ENCODE measurements around the gene PKIG.

Gene PKIG

GRCh38 chr20:44536175-44536574 is 46.2 kb upstream of the PKIG start:
- Histone ChIP-seq H3K4me1 (ENCODE audit: insufficient read depth, low read length) (peaks cover 22% of the 10 kb centered on the region), H3K79me2 (ENCODE audit: insufficient read depth, low read length) (no peaks in the 10 kb centered on the region), H3K4me3 (ENCODE audit: low read depth in 1 of 2, low read length in 2 of 2) (no peak overlapping the region), H3K9me3 (ENCODE audit: insufficient read depth, low read length, severe bottlenecking) (no peaks in the 10 kb centered on the region), H3K36me3 (ENCODE audit: insufficient read depth, low read length) (no peaks in the 10 kb centered on the region), H3K27me3 (ENCODE audit: insufficient read depth, low read length, poor library complexity) (peaks cover 35% of the 10 kb centered on the region), H2AFZ (ENCODE audit: low read depth, low read length) (no peak overlapping the region), H3K27ac (ENCODE audit: low read length) (no peak overlapping the region), H3K9ac (ENCODE audit: low read depth, low read length) (no peak overlapping the region), H3K4me2 (ENCODE audit: insufficient read depth, low read length) (no peak overlapping the region), H4K20me1 (ENCODE audit: insufficient read depth, low read length) (no peaks in the 10 kb centered on the region)
- no peak for ATAC-seq (ENCODE audit: insufficient read depth, low read depth)
- DNase-seq = no peak
- TF ChIP-seq CTCF (IDR thresholded peaks at IDR 0.05; ENCODE audit: borderline replicate concordance, extremely low read depth, low read length, poor library complexity, severe bottlenecking) (no peak), EZH2 (IDR thresholded peaks at IDR 0.05; ENCODE audit: borderline replicate concordance, low read depth, low read length, severe bottlenecking) (no peak)

- no peaks in the 10 kb centered on the region for H3K79me2 ChIP-seq (ENCODE audit: insufficient read depth, low read length)
- H3K9ac ChIP-seq (ENCODE audit: low read depth, low read length) = no peak overlapping the region
- 0 out of 2 replicates have a peak, but pooled peaks cover 4% of the 10 kb centered on the region for H3K4me1 ChIP-seq (ENCODE audit: insufficient read depth, low read length)
- H3K9me3 ChIP-seq (ENCODE audit: insufficient read depth, low read length, severe bottlenecking) = no peaks in the 10 kb centered on the region
- DNase-seq (no peak), ATAC-seq (ENCODE audit: insufficient read depth, low read depth) (no peak)
- H3K36me3 ChIP-seq (ENCODE audit: insufficient read depth, low read length) = no peaks in the 10 kb centered on the region
- H4K20me1 ChIP-seq (ENCODE audit: insufficient read depth, low read length) = no peaks in the 10 kb centered on the region
- H3K27ac ChIP-seq (ENCODE audit: low read length) = no peak overlapping the region
- H3K4me3 ChIP-seq (ENCODE audit: low read depth in 1 of 2, low read length in 2 of 2) = no peak overlapping the region
- no peak overlapping the region for H3K4me2 ChIP-seq (ENCODE audit: insufficient read depth, low read length)
- no peak overlapping the region for H2AFZ ChIP-seq (ENCODE audit: low read depth, low read length)
- peaks cover 17% of the 10 kb centered on the region for H3K27me3 ChIP-seq (ENCODE audit: insufficient read depth, low read length, poor library complexity)
- no peak for TF ChIP-seq CTCF (IDR thresholded peaks at IDR 0.05; ENCODE audit: borderline replicate concordance, extremely low read depth, low read length, poor library complexity, severe bottlenecking)
- TF ChIP-seq EZH2 (IDR thresholded peaks at IDR 0.05; ENCODE audit: borderline replicate concordance, low read depth, low read length, severe bottlenecking) = no peak
These were observed 44.4 kb upstream of the PKIG start for GRCh38 chr20:44537993-44538392.

GRCh38 chr20:44540834-44541233 is 41.5 kb upstream of the PKIG start:
- ATAC-seq (ENCODE audit: insufficient read depth, low read depth) (no peak), DNase-seq (no peak)
- Histone ChIP-seq H3K36me3 (ENCODE audit: insufficient read depth, low read length) (no peaks in the 10 kb centered on the region), H3K4me3 (ENCODE audit: low read depth in 1 of 2, low read length in 2 of 2) (no peak overlapping the region), H3K4me2 (ENCODE audit: insufficient read depth, low read length) (no peak overlapping the region), H4K20me1 (ENCODE audit: insufficient read depth, low read length) (no peaks in the 10 kb centered on the region), H3K9me3 (ENCODE audit: insufficient read depth, low read length, severe bottlenecking) (no peaks in the 10 kb centered on the region), H3K79me2 (ENCODE audit: insufficient read depth, low read length) (no peaks in the 10 kb centered on the region), H3K4me1 (ENCODE audit: insufficient read depth, low read length) (no peaks in the 10 kb centered on the region), H3K9ac (ENCODE audit: low read depth, low read length) (no peak overlapping the region), H3K27me3 (ENCODE audit: insufficient read depth, low read length, poor library complexity) (peaks cover 6% of the 10 kb centered on the region), H2AFZ (ENCODE audit: low read depth, low read length) (no peak overlapping the region), H3K27ac (ENCODE audit: low read length) (no peak overlapping the region)
- TF ChIP-seq CTCF (IDR thresholded peaks at IDR 0.05; ENCODE audit: borderline replicate concordance, extremely low read depth, low read length, poor library complexity, severe bottlenecking) (no peak), EZH2 (IDR thresholded peaks at IDR 0.05; ENCODE audit: borderline replicate concordance, low read depth, low read length, severe bottlenecking) (no peak)

- DNase-seq (no peak), ATAC-seq (ENCODE audit: insufficient read depth, low read depth) (no peak)
- Histone ChIP-seq H3K4me3 (ENCODE audit: low read depth in 1 of 2, low read length in 2 of 2) (no peak overlapping the region), H3K9ac (ENCODE audit: low read depth, low read length) (no peak overlapping the region), H3K27ac (ENCODE audit: low read length) (no peak overlapping the region), H3K9me3 (ENCODE audit: insufficient read depth, low read length, severe bottlenecking) (no peaks in the 10 kb centered on the region), H3K27me3 (ENCODE audit: insufficient read depth, low read length, poor library complexity) (peaks cover 2% of the 10 kb centered on the region), H4K20me1 (ENCODE audit: insufficient read depth, low read length) (no peaks in the 10 kb centered on the region), H2AFZ (ENCODE audit: low read depth, low read length) (no peak overlapping the region), H3K79me2 (ENCODE audit: insufficient read depth, low read length) (no peaks in the 10 kb centered on the region), H3K36me3 (ENCODE audit: insufficient read depth, low read length) (no peaks in the 10 kb centered on the region), H3K4me1 (ENCODE audit: insufficient read depth, low read length) (no peaks in the 10 kb centered on the region), H3K4me2 (ENCODE audit: insufficient read depth, low read length) (no peak overlapping the region)
- no peak for TF ChIP-seq CTCF (IDR thresholded peaks at IDR 0.05; ENCODE audit: borderline replicate concordance, extremely low read depth, low read length, poor library complexity, severe bottlenecking)
- no peak for TF ChIP-seq EZH2 (IDR thresholded peaks at IDR 0.05; ENCODE audit: borderline replicate concordance, low read depth, low read length, severe bottlenecking)
These were observed 40.4 kb upstream of the PKIG start for GRCh38 chr20:44541992-44542391.
